ENCODE results near the gene DDX51. TPM values are rescaled to one million over a fixed set of nuclear protein-coding genes. Genes with fewer than 3 reads are reported as not detected.

Gene DDX51
- total and polyA plus RNA-seq, 2 experiments from 2014 or later, result 12.4 to 18.3 TPM

DNA sequence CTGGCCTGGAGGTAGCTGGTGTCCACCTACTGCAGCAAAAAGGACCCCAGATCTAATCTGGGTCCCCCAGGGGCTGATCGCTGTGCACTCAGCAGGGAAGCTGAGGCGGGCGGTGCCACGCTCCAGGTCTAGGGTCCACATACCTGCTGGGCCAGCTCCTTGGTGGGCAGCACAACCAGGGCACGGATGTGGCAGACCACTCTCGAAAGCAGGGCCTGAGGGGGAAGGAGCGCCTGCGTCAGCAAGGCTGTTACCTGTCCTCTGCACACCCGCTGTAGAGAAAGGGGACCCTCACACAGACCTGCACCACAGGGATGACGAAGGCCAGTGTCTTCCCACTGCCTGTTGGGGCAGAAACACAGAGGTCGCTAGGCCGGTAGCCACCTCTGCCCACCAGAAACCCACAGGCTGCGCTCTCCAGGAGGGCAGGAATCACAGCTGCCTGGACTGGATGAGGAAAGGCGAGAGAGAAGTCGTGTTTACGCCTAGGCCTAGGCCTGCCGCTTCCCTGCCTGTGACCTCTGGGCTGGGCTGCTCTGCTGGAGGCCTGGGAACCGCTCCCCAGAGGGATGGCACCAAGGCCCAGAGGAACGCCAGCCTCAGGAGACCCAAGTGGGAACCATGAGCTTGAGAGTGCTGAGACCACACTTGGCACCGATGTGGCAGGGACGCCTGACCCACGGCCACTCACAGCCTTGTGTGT is 2.0 kb downstream of the DDX51 start:
- ATAC-seq, result no peak
- Histone ChIP-seq H3K4me2 (no peak overlapping the region), H3K27ac (ENCODE audit: low read depth) (no peak overlapping the region), H3K4me3 (no peak overlapping the region), H3K36me3 (ENCODE audit: insufficient read depth) (no peaks in the 10 kb centered on the region), H3K9me2 (ENCODE audit: insufficient read depth) (no peaks in the 10 kb centered on the region), H2AFZ (no peak overlapping the region), H3K27me3 (ENCODE audit: insufficient read depth) (no peaks in the 10 kb centered on the region), H3F3A (replicated peaks; ENCODE audit: low read depth) (no peaks in the 10 kb centered on the region), H3K4me1 (ENCODE audit: insufficient read depth) (0 out of 2 replicates have a peak, but pooled peaks cover 2% of the 10 kb centered on the region), H3K79me2 (replicated peaks; ENCODE audit: insufficient read depth) (peaks cover 40% of the 10 kb centered on the region), H4K20me1 (replicated peaks; ENCODE audit: insufficient read depth) (no peaks in the 10 kb centered on the region; the same call in none of the 2 replicates)
- H3K9me3 Mint-ChIP-seq, result no peaks in the 10 kb centered on the region; the same call in none of the 3 replicates
- H3K4me3 Mint-ChIP-seq, result peak overlapping the region; percentile 82
- peaks cover 6% of the 10 kb centered on the region for H3K4me1 Mint-ChIP-seq
- H3K27me3 Mint-ChIP-seq (ENCODE audit: insufficient read depth, low read depth, poor library complexity), result peaks cover 29% of the 10 kb centered on the region
- no peak for TF ChIP-seq JUNB (IDR thresholded peaks at IDR 0.05; ENCODE audit: unreplicated experiment)
- TF ChIP-seq STAT1 (IDR thresholded peaks at IDR 0.05; ENCODE audit: unreplicated experiment), result no peak
- no peak for TF ChIP-seq NANOG (IDR thresholded peaks at IDR 0.05; ENCODE audit: borderline replicate concordance)
- TF ChIP-seq, protein P1, sequence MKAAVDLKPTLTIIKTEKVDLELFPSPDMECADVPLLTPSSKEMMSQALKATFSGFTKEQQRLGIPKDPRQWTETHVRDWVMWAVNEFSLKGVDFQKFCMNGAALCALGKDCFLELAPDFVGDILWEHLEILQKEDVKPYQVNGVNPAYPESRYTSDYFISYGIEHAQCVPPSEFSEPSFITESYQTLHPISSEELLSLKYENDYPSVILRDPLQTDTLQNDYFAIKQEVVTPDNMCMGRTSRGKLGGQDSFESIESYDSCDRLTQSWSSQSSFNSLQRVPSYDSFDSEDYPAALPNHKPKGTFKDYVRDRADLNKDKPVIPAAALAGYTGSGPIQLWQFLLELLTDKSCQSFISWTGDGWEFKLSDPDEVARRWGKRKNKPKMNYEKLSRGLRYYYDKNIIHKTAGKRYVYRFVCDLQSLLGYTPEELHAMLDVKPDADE (IDR thresholded peaks at IDR 0.05), result no peak
- TF ChIP-seq ZNF331 (CRISPR knock-in tag; IDR thresholded peaks at IDR 0.05; ENCODE audit: low read depth), result no peak
- no peak for TF ChIP-seq ZNF114 (CRISPR knock-in tag; IDR thresholded peaks at IDR 0.05)
- no peak for TF ChIP-seq EZH2 (IDR thresholded peaks at IDR 0.05; ENCODE audit: low read depth, unreplicated experiment)
- TF ChIP-seq EZH2phosphoT487 (IDR thresholded peaks at IDR 0.05; ENCODE audit: unreplicated experiment), result no peak
- no peak for TF ChIP-seq CREB1 (CRISPR knock-in tag; IDR thresholded peaks at IDR 0.05; ENCODE audit: low read depth)
- no peak for TF ChIP-seq POLR2AphosphoS5 (IDR thresholded peaks at IDR 0.05; ENCODE audit: low read depth)
- TF ChIP-seq, protein P2, sequence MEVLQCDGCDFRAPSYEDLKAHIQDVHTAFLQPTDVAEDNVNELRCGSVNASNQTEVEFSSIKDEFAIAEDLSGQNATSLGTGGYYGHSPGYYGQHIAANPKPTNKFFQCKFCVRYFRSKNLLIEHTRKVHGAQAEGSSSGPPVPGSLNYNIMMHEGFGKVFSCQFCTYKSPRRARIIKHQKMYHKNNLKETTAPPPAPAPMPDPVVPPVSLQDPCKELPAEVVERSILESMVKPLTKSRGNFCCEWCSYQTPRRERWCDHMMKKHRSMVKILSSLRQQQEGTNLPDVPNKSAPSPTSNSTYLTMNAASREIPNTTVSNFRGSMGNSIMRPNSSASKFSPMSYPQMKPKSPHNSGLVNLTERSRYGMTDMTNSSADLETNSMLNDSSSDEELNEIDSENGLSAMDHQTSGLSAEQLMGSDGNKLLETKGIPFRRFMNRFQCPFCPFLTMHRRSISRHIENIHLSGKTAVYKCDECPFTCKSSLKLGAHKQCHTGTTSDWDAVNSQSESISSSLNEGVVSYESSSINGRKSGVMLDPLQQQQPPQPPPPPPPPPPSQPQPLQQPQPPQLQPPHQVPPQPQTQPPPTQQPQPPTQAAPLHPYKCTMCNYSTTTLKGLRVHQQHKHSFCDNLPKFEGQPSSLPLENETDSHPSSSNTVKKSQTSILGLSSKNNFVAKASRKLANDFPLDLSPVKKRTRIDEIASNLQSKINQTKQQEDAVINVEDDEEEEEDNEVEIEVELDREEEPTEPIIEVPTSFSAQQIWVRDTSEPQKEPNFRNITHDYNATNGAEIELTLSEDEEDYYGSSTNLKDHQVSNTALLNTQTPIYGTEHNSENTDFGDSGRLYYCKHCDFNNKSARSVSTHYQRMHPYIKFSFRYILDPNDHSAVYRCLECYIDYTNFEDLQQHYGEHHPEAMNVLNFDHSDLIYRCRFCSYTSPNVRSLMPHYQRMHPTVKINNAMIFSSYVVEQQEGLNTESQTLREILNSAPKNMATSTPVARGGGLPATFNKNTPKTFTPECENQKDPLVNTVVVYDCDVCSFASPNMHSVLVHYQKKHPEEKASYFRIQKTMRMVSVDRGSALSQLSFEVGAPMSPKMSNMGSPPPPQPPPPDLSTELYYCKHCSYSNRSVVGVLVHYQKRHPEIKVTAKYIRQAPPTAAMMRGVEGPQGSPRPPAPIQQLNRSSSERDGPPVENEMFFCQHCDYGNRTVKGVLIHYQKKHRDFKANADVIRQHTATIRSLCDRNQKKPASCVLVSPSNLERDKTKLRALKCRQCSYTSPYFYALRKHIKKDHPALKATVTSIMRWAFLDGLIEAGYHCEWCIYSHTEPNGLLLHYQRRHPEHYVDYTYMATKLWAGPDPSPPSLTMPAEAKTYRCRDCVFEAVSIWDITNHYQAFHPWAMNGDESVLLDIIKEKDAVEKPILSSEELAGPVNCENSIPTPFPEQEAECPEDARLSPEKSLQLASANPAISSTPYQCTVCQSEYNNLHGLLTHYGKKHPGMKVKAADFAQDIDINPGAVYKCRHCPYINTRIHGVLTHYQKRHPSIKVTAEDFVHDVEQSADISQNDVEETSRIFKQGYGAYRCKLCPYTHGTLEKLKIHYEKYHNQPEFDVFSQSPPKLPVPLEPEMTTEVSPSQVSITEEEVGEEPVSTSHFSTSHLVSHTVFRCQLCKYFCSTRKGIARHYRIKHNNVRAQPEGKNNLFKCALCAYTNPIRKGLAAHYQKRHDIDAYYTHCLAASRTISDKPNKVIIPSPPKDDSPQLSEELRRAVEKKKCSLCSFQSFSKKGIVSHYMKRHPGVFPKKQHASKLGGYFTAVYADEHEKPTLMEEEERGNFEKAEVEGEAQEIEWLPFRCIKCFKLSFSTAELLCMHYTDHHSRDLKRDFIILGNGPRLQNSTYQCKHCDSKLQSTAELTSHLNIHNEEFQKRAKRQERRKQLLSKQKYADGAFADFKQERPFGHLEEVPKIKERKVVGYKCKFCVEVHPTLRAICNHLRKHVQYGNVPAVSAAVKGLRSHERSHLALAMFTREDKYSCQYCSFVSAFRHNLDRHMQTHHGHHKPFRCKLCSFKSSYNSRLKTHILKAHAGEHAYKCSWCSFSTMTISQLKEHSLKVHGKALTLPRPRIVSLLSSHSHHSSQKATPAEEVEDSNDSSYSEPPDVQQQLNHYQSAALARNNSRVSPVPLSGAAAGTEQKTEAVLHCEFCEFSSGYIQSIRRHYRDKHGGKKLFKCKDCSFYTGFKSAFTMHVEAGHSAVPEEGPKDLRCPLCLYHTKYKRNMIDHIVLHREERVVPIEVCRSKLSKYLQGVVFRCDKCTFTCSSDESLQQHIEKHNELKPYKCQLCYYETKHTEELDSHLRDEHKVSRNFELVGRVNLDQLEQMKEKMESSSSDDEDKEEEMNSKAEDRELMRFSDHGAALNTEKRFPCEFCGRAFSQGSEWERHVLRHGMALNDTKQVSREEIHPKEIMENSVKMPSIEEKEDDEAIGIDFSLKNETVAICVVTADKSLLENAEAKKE (CRISPR knock-in tag; IDR thresholded peaks at IDR 0.05), result no peak
- TF ChIP-seq, protein P3, sequence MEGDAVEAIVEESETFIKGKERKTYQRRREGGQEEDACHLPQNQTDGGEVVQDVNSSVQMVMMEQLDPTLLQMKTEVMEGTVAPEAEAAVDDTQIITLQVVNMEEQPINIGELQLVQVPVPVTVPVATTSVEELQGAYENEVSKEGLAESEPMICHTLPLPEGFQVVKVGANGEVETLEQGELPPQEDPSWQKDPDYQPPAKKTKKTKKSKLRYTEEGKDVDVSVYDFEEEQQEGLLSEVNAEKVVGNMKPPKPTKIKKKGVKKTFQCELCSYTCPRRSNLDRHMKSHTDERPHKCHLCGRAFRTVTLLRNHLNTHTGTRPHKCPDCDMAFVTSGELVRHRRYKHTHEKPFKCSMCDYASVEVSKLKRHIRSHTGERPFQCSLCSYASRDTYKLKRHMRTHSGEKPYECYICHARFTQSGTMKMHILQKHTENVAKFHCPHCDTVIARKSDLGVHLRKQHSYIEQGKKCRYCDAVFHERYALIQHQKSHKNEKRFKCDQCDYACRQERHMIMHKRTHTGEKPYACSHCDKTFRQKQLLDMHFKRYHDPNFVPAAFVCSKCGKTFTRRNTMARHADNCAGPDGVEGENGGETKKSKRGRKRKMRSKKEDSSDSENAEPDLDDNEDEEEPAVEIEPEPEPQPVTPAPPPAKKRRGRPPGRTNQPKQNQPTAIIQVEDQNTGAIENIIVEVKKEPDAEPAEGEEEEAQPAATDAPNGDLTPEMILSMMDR (conservative IDR thresholded peaks at IDR 0.05; ENCODE audit: low read depth in 2 of 2), result no peak
- TF ChIP-seq, protein P4, sequence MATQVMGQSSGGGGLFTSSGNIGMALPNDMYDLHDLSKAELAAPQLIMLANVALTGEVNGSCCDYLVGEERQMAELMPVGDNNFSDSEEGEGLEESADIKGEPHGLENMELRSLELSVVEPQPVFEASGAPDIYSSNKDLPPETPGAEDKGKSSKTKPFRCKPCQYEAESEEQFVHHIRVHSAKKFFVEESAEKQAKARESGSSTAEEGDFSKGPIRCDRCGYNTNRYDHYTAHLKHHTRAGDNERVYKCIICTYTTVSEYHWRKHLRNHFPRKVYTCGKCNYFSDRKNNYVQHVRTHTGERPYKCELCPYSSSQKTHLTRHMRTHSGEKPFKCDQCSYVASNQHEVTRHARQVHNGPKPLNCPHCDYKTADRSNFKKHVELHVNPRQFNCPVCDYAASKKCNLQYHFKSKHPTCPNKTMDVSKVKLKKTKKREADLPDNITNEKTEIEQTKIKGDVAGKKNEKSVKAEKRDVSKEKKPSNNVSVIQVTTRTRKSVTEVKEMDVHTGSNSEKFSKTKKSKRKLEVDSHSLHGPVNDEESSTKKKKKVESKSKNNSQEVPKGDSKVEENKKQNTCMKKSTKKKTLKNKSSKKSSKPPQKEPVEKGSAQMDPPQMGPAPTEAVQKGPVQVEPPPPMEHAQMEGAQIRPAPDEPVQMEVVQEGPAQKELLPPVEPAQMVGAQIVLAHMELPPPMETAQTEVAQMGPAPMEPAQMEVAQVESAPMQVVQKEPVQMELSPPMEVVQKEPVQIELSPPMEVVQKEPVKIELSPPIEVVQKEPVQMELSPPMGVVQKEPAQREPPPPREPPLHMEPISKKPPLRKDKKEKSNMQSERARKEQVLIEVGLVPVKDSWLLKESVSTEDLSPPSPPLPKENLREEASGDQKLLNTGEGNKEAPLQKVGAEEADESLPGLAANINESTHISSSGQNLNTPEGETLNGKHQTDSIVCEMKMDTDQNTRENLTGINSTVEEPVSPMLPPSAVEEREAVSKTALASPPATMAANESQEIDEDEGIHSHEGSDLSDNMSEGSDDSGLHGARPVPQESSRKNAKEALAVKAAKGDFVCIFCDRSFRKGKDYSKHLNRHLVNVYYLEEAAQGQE (IDR thresholded peaks at IDR 0.05; ENCODE audit: unreplicated experiment), result no peak
- no peak overlapping the region for H3K27ac Mint-ChIP-seq
- H3K36me3 Mint-ChIP-seq (ENCODE audit: low read depth), result peaks cover 59% of the 10 kb centered on the region
- DNase-seq (ENCODE audit: low spot score), result no peak

Data from GM23338 (cell line).